ENCODE measurements around the gene ADCK1. TPM values are rescaled to one million over a fixed set of nuclear protein-coding genes. Genes with fewer than 3 reads are reported as not detected.

ADCK1 gene
- total RNA-seq, 1 experiment from 2014 or later: 19.0 TPM

DNA sequence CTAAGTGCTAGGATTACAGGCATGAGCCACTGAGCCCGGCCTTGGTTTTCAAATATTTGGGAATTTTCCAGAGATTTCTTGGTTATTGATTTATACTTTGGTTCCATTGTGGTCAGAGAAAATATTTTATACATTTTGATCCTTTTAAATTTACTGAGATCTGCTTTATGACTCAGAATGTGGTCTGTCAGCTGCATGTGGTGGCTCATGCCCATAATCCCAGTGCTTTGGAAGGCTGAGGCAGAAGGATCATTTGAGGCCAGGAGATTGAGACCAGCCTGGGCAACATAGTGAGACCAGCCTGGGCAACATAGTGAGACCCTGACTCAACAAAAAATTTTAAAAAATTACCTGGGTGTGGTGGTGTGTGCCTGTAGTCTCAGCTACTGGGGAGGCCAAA lies 49.8 kb downstream of the ADCK1 start:
- Histone ChIP-seq H3K9me2 (ENCODE audit: insufficient read depth) (no peaks in the 10 kb centered on the region), H4K20me1 (ENCODE audit: insufficient read depth) (no peaks in the 10 kb centered on the region), H3K4me3 (no peak overlapping the region), H3F3A (ENCODE audit: insufficient read depth, low read depth) (no peaks in the 10 kb centered on the region), H3K27ac (no peak overlapping the region), H3K4me1 (replicated peaks; ENCODE audit: insufficient read depth) (no peaks in the 10 kb centered on the region), H3K79me2 (ENCODE audit: low read depth) (no peaks in the 10 kb centered on the region), H2AFZ (no peak overlapping the region), H3K4me2 (no peak overlapping the region), H3K9me3 (ENCODE audit: insufficient read depth, low read depth) (no peaks in the 10 kb centered on the region), H3K27me3 (ENCODE audit: insufficient read depth, low read depth) (no peaks in the 10 kb centered on the region), H3K36me3 (ENCODE audit: low read depth) (no peaks in the 10 kb centered on the region)
- BruUV-seq (replicated peaks): no TSS peak
- DNase-seq: no peak
- TF ChIP-seq, protein P1, sequence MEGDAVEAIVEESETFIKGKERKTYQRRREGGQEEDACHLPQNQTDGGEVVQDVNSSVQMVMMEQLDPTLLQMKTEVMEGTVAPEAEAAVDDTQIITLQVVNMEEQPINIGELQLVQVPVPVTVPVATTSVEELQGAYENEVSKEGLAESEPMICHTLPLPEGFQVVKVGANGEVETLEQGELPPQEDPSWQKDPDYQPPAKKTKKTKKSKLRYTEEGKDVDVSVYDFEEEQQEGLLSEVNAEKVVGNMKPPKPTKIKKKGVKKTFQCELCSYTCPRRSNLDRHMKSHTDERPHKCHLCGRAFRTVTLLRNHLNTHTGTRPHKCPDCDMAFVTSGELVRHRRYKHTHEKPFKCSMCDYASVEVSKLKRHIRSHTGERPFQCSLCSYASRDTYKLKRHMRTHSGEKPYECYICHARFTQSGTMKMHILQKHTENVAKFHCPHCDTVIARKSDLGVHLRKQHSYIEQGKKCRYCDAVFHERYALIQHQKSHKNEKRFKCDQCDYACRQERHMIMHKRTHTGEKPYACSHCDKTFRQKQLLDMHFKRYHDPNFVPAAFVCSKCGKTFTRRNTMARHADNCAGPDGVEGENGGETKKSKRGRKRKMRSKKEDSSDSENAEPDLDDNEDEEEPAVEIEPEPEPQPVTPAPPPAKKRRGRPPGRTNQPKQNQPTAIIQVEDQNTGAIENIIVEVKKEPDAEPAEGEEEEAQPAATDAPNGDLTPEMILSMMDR (conservative IDR thresholded peaks at IDR 0.05): no peak
- no peak for TF ChIP-seq EZH2 (IDR thresholded peaks at IDR 0.05; ENCODE audit: low read depth)
- ChIA-PET POLR2A (ENCODE audit: unreplicated experiment) (no interaction called here), CTCF (no interaction called here)
- intact Hi-C loops (cut with micrococcal nuclease; ENCODE audit: unreplicated experiment): no loop called here

DNA sequence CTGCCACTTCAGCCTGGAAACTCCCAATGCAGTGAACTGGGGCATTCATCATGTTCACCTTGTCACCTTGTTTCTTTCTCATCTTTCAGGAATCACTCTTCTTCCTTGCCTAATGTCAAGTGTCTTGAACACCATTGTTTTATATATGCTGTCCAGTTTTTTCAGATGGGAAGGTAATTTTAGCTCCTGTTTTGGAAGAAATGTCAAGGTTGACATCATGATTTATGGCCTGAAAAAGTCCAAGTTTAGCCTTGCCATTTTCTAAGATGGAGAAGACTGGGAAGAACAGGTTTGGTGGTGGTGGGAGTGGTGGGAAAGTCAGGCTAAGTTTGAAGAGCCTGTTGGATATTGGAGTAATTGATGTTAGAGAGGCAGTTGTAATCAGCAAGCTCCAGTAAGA lies 54.0 kb downstream of the ADCK1 start:
- CTCF ChIA-PET: no interaction called here
- intact Hi-C loops (cut with micrococcal nuclease; ENCODE audit: unreplicated experiment): no loop called here
- POLR2A ChIA-PET (ENCODE audit: unreplicated experiment): interaction anchor here (0.6 kb wide), 1 partner anchor 24 kb away, joined by 3 read pairs; no protein-coding TSS in a partner anchor

DNA sequence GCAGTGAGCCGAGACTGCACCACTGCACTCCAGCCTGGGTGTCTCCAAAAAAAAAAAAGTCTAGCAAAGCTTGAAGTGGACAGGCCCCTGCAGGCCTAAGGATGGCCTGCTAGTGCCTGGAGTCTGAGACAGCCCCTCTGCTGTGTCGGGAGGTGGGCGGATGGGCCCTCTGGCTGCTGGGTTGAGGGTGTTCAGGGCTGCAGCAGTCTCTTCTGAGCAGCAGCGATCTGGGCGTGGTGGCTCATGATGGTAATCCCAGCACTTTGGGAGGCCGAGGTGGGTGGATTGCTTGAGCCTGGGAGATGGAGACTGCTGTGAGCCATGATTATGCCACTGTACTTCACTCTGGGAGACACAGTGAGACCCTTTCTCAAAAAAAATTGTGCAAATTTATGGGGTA lies 57.0 kb downstream of the ADCK1 start:
- H3K4me2 ChIP-seq: no peak overlapping the region
- BruUV-seq (replicated peaks): no TSS peak
- no peak for DNase-seq
- no peaks in the 10 kb centered on the region for H3K36me3 ChIP-seq (ENCODE audit: low read depth)
- no peaks in the 10 kb centered on the region for H4K20me1 ChIP-seq (ENCODE audit: insufficient read depth)
- CTCF ChIA-PET: interaction anchor here (0.6 kb wide), 1 partner anchor 29 kb away, joined by 3 read pairs; no protein-coding TSS in a partner anchor
- H3K9me2 ChIP-seq (ENCODE audit: insufficient read depth): no peaks in the 10 kb centered on the region
- TF ChIP-seq EZH2 (IDR thresholded peaks at IDR 0.05; ENCODE audit: low read depth): no peak
- TF ChIP-seq, protein P1 (conservative IDR thresholded peaks at IDR 0.05): no peak
- POLR2A ChIA-PET (ENCODE audit: unreplicated experiment): no interaction called here
- H3K4me3 ChIP-seq: no peak overlapping the region
- no peak overlapping the region for H3K27ac ChIP-seq
- intact Hi-C loops (cut with micrococcal nuclease; ENCODE audit: unreplicated experiment): no loop called here
- H3F3A ChIP-seq (ENCODE audit: insufficient read depth, low read depth): no peaks in the 10 kb centered on the region
- no peaks in the 10 kb centered on the region for H3K4me1 ChIP-seq (replicated peaks; ENCODE audit: insufficient read depth)
- no peak overlapping the region for H2AFZ ChIP-seq
- H3K79me2 ChIP-seq (ENCODE audit: low read depth): no peaks in the 10 kb centered on the region
- no peaks in the 10 kb centered on the region for H3K9me3 ChIP-seq (ENCODE audit: insufficient read depth, low read depth)
- H3K27me3 ChIP-seq (ENCODE audit: insufficient read depth, low read depth): no peaks in the 10 kb centered on the region

More for the DNA sequence above, 54.0 kb downstream of the ADCK1 start:
- H3K4me1 ChIP-seq (replicated peaks; ENCODE audit: insufficient read depth): no peaks in the 10 kb centered on the region
- no peak for TF ChIP-seq EZH2 (IDR thresholded peaks at IDR 0.05; ENCODE audit: low read depth)
- TF ChIP-seq, protein P1 (conservative IDR thresholded peaks at IDR 0.05): no peak
- no peak overlapping the region for H3K27ac ChIP-seq
- no peak overlapping the region for H3K4me3 ChIP-seq
- no peaks in the 10 kb centered on the region for H3F3A ChIP-seq (ENCODE audit: insufficient read depth, low read depth)
- no peak overlapping the region for H3K4me2 ChIP-seq
- H2AFZ ChIP-seq: no peak overlapping the region
- H3K36me3 ChIP-seq (ENCODE audit: low read depth): no peaks in the 10 kb centered on the region
- no peaks in the 10 kb centered on the region for H3K9me2 ChIP-seq (ENCODE audit: insufficient read depth)
- H3K9me3 ChIP-seq (ENCODE audit: insufficient read depth, low read depth): no peaks in the 10 kb centered on the region
- BruUV-seq (replicated peaks): no TSS peak
- DNase-seq: no peak
- H4K20me1 ChIP-seq (ENCODE audit: insufficient read depth): no peaks in the 10 kb centered on the region
- H3K79me2 ChIP-seq (ENCODE audit: low read depth): no peaks in the 10 kb centered on the region
- H3K27me3 ChIP-seq (ENCODE audit: insufficient read depth, low read depth): no peaks in the 10 kb centered on the region

All from PC-9 (cell line).